HG02870 (cell line): Measurements from ENCODE around the gene IKZF1.

ENCODE experiments used
- ATAC-seq: cut with Tn5 transposase; IDR thresholded peaks from one replicate; pipeline ENCODE4 v1.9.1; 2021; ENCODE audit warnings: mild to moderate bottlenecking, moderate library complexity; ENCODE audit not compliant: unreplicated experiment

The IKZF1 gene

DNA sequence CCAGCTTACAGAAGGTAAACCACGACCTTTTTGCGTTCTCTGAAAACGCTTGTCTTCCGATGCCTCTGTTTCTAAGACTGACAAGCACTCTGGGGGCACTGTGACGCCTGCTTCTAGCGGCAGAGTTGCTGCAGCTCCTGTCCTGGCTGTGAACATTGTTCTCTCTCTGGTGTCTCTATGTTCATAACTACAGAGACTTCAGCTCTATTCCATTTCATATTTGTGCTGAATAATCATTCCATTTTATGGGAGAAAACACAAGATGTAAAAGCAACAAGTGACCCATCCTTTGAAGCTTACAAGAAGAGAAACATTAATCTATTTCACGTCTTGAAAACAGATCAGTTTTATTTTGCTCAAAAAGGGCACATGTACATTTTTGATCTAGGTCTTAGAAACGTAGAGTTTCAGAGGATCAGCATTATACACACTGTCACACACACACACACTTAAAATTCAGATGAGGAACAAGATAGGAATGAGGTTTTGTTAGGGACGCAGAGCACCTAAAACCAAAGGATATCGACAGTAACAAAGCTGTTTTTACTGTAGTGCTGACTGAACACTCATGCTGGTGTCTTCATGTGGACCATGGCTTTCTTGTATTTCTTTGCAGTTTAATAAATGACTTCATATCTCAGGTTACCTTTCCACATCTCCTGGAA is 3.0 kb downstream of the IKZF1 start:
- ATAC-seq, result no peak

DNA sequence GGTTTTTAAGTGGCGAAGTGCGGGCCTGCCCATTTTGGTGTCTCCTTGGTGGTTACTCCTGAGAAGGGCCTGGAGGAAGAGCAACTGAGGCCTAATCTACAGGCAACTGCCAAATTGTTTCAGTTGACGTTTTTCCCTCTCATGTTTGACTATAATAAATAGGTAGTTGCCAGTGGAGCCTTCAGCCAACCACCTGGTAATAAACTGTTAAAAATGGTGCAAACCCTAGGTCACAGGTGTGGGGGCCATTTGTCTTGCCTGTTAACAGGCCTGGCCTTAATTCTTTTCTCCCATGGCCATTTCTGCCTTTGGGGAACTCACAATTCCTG is 3.7 kb downstream of the IKZF1 start:
- ATAC-seq, result no peak

DNA sequence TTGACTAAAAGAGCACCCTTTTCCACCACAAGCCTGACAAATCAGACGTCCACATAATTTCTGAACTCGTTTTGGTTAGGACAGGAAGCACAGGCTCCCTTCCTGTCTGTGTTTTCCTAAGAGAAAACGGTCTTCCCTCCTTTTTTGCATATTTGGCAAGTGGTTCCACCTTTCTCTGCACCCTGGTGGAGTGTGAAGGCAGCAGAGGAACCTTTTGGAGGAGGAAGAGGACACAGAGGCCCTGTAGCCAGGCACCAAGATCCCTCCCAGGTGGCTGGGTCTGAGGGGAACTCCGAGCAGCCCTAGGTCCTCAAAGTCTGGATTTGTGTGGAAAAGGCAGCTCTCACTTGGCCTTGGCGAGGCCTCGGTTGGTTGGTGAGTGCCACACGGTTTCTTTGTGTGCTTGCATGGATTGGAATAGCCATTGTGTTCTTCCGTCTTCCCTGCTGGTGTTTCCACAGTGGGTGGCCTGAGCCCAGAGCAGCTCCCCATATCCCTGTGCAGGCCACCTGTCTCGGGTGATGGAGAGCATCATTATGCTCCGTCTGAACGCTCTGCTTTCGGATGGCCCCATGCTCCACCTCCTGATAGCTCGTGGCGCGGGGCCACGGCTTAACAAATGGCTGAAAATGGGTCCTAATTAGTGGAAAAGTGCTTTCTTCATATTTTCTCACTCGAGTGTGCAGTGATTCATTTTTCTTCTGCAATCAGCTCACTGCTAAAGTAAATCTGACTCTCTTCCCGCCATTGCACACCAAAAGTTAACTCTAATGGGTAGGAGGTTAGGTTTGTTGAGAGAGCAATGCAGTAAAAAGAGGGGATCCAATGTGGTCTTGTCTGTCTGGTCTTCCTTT is 4.2 kb downstream of the IKZF1 start:
- no peak for ATAC-seq

DNA sequence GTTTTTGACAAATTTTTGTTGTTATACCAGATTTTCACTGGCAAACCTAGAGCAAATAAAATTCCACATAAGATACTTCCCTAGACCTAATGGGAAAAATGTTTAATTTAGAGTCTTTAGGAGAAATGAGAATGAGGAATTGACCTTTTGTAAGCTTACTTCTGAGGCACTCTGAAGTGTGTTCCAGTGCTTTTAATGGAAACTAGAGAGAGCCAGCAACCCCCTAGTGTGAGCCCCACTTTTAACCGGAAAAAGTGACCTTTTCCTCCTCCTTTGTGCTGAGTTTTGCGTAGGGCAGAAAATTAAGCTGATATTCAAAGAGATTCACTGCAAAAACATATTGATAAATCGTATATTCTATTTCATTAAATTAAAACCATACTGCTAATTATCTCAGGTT is 5.2 kb downstream of the IKZF1 start:
- ATAC-seq, result no peak

DNA sequence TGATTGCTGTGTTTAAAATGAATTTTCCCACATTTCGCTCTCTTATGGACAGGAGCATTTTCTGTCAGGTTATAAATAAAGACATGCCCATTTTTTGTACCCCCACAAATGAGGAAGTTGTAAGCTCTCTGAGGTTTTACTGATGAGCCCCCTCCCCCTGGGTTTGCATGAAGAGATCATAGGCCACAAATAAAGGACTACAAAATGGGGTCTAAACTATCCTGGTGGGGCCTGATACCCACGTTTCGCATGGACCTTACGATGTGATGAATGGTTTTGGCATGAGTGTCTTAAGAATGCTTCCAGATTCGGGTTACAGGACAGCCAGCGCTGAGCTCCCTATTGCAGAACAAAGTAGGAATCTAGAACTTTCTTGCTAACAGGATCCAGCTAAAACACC is 5.8 kb downstream of the IKZF1 start:
- no peak for ATAC-seq

DNA sequence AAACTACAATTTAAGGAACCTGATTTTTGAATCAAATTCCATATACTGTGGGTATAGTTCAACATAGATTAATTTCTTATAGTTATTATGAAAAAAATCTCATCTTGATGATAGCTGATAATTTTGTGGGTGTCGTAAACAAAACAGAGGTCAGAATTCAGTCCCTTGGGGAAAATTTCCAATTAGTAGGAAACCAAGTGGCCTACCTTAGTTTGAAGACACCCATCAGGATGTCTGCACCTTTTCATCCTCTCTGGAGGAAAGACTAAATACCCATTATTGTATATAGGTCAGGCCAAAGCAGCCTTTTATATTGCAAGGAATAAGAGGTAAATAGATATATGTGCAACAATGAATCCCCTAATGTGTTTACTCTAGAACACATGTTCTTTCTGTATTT is 6.4 kb downstream of the IKZF1 start:
- ATAC-seq, result no peak

DNA sequence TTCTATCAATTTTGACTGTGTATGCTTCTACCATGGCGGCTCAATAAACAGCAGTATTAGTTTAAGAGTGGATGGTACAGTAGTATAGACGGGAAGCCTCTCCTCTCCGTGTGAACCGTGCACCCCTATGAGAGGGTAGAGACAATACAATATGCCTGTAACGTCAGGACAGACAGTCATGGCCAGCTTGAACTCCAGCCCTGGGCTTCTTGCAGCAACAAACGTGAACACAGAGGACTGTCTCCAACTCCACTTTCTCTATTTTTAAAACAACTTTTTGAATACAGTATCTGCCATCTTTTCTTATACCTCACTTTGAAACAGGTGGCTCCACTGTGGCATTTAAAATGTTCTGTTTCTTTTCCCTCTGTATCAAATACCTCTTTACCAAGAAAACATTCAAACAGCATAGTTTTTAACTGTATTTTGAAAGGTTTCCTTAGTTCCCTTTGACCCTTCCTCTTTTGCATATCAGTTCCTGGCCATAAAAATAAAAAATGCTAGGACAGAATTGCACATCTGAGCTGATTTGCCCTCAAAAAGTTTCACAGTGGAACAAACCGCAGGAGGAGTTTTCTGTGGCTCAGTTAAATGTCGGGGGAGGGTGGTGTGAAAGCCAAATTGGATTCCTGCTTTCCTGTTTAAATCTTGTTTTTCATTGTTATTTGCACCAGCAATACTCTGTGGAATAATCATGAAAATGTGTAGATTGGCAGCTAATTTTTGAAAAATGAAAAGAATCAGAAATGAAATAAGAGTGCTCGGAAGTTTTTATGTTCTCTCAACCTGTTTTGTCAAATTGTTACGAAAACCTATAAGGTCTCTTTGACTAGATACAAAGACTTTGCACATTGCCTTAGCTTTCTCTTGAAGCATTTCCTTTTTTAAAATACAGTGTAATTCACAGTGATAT is 8.0 kb downstream of the IKZF1 start:
- ATAC-seq, result no peak

DNA sequence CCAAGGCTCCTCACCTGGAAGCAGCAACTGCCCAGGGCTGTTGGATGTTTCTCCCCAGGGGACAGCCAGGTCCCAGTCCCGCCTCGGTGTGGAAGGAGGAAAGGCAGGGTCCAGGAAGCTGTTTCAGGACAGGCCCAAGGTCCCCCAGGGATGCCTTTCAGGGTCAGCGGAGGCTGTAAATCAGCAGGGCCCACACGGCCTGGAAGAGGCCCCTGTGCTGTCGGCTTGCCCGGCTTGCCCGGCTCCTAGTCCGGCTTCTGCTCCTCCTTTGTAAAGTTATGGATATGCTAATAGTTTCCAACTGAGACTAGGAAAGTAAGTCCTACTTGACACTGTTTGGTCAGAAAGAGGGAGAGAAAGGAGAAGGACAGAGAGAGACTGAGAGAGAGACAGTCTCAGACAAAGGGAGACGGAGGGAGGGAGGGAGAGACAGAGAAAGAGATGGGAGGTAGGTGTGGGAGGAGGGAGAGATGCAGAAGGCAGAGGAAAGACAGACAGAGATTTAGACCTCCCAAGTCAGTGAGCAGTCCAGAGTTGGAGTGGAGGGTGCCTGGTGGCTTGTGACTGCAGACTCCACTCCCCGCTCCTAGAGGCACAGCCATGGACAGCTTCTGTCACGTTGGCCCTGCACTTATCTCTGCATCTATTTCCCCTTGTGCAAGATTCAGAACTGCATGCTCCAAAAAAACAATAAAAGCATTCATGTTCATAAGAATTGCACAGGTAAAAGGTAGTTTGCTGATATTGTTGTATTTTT is 10.5 kb downstream of the IKZF1 start:
- ATAC-seq, result no peak

DNA sequence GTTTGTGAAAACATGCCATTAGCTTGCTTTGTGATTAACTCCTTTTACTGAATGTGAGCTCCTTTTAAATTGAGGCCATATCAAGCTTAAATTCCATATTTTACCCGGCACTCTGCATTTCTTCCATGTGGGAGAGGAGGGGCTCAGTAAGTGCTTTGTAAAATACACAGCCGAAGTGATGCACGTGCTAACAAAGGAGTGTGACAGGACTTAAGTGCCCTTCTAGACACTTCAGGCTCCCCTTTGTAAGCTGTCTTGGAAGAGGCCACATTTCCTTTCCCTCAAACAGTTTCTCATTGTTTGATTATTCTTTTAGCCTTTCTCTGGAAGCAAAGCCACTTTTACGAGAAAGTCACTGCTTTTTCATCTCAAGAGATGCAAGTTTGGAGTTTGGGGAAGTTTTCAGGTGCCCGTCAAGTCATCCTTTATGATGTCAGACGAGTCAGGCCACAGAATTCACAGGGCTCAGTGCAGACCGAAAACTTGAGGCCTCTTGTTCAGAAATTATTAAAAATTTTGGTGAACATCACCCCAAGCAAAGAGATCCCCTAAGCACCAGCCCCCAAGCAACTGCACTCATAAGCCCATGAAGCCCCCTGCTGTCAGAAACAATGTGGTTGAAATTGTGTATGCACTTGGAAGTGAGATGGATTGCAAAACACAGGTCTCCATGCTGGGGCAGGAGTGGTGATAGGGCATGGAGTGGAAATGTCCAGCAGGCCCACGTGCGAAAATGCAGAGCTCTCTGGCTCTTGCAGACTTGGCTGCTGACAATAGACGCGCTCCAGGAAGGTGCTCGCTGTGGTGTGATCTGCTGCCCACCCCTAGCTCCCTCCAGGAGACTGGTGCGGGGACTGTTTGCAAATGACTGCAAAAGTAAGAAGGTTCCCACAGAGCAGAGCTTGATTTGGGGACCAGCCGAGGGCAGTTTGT is 11.5 kb downstream of the IKZF1 start:
- no peak for ATAC-seq

DNA sequence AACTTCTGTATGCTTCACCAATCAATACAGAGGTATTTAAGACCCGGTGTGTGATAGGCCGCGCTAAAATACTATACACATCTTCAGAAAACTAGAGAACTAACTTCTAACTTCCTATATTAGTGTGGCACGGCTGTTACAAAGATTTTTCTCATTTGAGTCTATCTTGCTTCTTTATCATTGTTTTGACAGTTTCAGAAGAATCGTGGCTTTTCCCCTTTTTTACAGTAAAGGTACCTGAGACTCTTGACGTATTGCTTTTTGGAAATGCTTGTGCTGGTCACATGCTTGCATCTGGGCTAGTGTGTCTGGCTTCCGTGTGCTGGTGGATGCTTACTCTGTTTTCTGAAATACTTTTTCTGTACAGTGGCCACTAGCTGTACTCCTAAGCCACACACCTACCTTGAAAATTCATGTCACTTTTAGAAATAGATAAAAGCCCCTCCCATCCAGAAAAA is 12.7 kb downstream of the IKZF1 start:
- peak; percentile 65 for ATAC-seq

DNA sequence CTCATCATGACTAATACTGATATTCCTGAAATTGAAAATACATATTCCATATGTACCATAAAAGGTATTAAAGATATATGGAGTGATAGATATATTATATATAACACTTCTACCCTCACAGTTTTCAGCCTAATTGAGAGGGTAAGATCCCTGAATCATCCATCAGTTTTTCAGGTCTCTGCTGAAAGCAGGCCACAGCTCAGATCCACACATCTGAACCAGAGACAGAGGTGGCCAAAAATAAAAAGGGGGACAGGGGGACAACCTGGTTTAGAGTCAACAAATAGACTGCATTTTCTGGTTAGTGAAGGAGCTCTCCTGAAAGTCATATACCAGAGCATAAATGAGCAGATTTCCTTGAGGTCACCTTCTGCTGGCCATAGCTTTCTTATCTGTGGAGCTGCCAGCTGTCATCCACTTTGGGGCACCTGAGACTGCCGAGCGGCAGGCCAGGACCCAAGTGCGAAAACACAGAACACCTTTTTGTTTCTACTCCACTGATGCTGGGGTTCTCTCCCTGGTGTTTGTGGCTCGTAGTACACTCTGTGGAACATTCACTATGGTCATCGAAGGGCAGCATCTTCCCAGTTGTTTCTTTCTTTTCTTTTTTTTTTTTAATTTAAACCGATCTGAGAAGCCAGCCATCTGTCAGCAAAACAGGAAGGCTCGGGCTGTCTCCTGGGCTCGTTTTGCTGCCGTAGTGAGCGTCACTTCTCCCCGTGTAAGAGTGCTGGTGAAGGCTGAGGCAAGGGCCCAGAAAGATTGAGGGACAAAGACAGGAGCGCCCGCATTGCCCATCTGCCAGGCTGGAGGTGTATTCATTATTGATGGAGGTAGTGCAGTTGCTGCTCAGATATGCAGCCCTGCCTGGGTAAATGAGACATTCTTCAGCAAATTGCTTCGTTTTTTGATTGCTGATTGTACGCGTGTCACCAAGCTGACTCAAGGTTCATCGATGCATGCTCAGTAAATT is 13.5 kb downstream of the IKZF1 start:
- ATAC-seq, result no peak

DNA sequence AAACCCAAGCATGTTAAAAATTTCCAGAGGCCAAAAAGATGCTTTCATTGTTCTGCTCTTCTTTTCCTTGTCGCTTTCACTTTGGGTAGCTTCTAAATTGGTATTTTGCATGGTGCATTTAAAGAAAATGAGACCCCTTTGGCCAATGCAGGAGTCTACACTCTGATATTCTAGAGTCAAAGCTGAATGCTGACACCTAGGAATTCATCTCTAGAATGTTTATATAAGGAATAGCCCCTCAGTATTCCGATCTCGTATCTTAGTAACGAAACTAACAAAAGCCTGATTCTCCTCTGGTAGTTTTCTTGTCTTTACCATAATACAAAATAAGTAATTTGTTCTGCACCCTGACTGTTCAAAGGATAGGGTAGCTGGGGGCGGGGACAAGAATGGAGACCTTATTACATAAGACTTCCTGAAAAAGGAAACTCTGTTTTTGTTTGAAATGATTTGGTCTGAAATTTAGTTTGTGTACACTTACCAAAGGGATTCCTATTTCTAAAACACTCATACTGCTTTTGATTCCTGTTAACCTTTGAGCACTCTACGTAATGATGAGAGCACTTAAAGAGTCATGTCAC is 17.1 kb downstream of the IKZF1 start:
- no peak for ATAC-seq

DNA sequence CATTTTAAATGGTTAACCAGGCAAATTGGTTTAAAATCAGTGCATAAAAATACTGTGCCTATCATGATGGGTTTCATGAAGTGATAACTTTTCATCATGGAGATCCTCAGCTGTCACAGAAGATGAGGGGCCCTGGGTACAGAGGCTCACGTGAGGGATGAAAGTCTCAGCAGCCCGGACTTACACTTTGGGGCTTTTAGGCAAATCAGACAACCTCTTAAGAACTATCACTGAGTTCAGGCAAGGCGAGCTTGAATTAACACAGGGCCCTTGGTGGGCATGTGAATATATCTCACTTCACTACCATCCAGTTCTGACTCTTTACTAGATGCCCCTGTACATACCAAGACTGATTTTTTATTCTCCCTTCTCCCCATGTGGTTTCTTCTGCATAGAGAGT is 19.6 kb downstream of the IKZF1 start:
- no peak for ATAC-seq

DNA sequence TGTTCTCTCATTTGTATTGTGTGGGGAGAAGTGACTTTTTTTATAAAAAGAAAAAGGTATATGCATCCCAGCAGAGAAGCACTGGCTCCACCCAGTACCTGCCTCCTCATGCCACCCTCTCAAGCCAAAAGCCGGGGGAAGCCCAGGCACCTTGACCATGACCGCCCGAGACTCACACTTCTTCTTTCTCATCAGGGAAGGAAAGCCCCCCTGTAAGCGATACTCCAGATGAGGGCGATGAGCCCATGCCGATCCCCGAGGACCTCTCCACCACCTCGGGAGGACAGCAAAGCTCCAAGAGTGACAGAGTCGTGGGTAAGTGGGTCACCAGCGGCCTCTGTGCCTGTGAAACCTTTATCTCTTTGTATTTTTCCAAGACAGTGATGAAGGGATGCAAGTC is 22.9 kb downstream of the IKZF1 start:
- ATAC-seq, result peak; percentile 30

DNA sequence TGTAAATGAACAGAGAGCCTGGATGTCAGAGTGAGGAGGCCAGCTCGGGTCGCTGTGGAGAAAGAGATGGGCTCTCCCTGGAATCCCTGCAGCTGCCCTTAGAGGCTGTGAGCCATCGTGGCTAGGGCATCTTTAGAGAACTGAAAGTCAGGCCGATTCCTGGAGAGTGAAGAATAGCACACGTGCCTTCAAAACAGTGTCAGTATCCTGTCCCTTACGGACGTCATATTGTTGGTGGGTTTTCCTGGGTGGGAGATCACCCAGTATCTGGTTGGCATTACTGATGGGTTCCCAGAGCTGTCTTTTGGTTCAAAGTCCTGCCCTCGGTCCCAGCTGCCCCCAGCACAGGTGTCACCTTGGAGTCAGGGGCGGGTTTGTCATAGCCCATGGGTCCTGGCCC is 25.3 kb downstream of the IKZF1 start:
- ATAC-seq, result peak; percentile 18

DNA sequence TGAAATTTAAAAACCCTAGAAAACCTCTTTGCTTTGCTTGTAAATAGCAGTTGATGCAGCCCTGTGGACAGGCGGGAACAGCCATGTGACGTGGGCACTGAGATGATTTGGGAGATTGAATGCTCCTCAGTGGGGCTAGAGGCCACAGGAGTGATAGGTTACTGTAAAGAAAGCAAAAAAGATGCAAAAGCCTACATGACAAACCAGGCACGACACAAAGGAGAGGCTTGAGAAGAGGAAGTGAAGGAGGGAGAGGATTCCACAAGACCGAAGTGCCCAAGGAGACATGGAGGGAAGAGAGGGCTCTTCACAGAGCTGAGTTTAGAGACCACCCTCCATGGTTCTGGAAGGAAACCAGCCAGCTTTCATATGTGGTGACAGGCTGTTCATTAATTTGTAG is 25.7 kb downstream of the IKZF1 start:
- ATAC-seq, result no peak

DNA sequence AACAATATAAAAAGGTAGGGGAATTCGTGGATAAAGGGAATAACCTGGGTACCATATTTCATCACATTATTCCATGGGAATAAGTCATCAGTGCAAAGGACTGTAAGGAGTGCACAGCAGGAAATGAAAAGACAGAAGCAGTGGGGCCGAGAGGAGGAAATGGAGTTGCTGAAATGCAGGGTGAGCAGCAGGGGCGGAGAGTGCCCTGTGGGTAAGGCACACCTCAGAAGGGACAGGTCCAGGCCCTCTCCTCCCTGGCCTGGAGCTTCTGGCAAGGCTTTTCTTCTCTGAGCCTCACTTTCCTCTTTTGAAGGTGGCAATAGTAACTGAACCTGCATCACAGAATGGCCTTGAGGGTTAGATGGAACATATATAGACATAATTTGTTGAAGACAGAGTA is 26.2 kb downstream of the IKZF1 start:
- ATAC-seq, result no peak

DNA sequence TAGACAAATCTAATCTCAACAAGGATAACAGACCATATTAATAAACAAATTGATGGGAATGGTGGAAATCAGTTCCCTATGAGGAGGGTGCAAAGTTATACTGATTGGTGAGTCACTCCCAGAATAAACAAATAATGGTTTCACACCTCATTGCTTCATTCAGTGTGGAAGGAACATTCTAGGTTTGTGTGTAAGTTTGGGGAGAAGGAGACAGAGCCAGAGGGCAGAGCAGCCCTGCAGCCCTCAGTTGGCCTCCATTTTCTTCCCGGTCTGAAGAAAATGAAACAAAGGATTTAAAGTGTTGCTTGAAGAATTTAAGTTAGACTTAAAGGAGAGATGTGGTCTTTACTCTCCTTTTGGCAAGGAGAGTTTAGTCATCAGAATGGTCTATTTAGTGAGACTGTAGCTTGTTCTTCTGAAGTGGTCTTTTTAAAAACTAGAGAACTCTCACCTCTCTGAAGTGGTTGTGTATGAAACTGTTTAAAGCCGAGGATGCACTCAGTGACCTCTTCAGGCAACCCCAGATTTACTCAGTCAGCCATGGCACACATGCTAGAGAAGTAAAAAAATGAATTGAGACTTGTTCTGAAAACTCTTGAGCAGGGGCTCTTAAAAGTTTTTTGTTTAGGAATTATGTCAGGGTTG is 27.2 kb downstream of the IKZF1 start:
- peak; percentile 70 for ATAC-seq
